Left lobe of liver (tissue), 2 donors: Measurements from ENCODE around the gene TXNDC12. TPM values are rescaled to one million over a fixed set of nuclear protein-coding genes. Genes with fewer than 3 reads are reported as not detected.
"Not testable (repeated sequence)": the region's sequence is repeated elsewhere in the genome, so short reads cannot be mapped to it uniquely, and the experiment has no call there.

Source experiments
- ATAC-seq: fragments of 200-7000 bp; cut with Tn5 transposase; one replicate; pipeline ENCODE4 v1.9.1; 2020; ENCODE audit warnings: mild to moderate bottlenecking, moderate library complexity
- DNase-seq: peaks from one replicate; pipeline ENCODE4 v3.0.0-alpha.2; 2020; ENCODE audit warnings: low spot score
- total RNA-seq: library from RNA; stranded (reverse); gene quantifications from one replicate; pipeline ENCODE4 v1.2.1, GENCODE V29; 2021
- donor health status: DM: no; HTN: no; CAD: no; lungs with moderate emphysema.
- donor health status: DM: no; HTN: yes; CAD: no.

The TXNDC12 gene
- 25.0 TPM for total RNA-seq

DNA sequence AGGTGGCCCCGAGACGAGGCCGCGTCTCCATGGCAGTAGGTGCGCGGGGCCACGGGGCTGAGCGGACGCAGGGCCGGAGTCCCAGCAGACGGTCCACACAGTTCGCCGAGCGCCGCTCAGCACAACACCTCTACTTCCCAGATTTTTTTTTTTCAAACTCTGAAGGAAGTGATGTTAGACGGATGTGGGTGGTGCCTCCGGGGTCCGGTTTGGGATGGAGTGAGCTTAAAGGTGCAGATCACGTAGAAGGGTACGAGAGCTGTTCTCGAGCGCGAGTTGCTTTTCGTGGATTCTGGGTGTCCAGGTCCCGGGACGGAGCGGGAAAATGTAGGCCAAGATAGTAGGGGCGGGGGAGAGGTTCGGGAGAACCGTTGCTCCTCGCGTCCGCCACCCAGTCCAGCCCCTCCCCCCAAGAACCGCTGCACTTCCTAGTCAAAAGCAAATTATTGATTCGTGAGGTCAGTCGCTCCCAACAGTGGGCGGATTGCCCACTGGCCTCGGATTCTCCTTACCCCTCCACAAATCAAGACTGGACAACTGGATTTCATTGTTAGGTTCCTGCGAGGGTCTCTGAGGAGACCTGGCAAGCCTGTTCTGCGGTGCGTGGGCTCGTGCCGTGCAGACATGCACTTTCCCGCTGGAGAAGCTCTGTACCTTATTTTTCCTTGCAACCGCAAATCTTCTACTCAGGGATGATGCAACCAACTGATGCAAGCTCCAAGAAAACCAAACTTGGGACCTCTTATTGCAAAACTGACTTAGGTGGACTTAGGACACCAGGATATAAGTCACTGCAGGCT is at the start of gene TXNDC12:
TXNDC12 (minus strand) TSS at position 126 of the 800 bp plus-strand sequence; CDS start at position 31, 95 bp downstream.
- DNase-seq: peak; percentile 88
- peak; percentile 82 for ATAC-seq

DNA sequence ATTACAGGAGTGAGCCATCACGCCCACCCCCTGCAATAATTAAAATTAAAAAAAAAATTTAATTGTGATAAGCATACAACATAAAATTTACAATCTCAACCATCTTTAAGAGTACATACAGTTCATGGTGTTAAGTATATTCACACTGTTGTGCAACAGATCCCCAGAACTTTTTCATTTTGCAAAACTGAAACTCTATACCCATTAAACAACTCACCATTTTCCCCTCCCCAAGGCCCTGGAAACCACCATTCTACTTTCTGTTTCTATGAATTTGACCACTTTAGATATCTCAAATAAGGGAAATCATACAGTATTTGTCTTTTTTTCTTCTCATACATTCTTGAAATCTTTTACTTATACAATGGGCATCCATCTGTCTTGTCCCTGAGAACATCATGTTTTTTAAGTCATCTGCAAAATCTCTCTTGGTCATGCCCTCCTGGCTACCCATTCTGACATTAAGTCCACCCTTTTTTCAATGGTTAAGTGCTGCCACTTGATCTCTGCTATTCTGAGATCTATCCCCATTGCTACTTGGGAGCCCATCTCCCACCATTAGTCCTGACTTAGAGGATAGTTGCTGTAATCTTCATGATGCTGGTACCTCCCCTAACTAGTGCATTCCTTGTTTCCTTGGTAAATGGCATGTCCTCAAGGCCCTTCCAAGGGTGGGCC is 47.5 kb upstream of the TXNDC12 start:
- ATAC-seq: no peak
- no peak for DNase-seq

DNA sequence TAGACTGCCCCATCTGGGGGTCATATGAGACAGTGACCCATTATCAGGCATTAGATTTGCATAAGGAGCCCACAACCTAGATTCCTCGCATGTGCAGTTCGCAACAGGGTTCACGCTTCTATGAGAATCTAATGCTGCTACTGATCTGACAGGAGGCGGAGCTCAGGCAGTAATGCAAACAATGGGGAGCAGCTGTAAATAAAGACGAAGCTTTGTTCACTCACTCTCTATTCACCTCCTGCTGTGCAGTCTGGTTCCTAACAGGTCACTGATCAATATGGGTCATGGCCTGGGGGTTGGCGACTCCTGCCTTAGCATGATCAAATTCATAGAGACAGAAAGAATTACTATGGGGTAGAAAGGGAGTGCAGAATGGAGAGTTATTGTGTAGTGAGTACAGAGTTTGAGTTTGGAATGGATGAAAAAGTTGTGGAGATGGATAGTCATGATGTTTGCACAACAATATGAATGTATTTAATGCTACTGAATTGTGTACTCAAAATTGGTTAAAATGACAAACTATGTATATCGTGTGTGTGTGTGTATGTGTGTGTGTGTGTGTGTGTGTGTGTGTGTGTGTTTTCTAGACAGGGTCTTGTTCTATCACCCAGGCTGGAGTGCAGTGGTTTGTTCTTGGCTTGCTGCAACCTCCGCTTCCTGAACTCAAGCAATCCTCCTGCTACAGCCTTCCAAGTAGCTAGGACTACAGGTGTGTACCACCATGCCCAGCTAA is 43.3 kb upstream of the TXNDC12 start:
- ATAC-seq: no peak
- DNase-seq: no peak

DNA sequence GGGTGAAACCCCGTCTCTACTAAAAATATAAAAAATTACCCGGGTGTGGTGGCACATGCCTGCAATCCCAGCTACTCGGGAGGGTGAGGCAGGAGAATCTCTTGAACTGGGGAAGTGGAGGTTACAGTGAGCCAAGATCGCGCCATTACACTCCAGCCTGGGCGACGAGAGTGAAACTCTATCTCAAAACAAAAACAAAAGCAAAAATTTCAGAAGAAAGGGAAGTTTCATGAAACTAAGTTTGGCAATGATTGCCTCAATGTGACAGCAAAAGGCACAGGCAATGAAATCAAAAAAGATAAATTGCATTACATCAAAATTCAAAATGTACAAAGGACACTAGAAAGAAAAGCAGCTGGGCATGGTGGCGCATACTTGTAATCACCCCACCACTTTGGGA is 41.2 kb upstream of the TXNDC12 start:
- ATAC-seq (no peak), DNase-seq (no peak)

DNA sequence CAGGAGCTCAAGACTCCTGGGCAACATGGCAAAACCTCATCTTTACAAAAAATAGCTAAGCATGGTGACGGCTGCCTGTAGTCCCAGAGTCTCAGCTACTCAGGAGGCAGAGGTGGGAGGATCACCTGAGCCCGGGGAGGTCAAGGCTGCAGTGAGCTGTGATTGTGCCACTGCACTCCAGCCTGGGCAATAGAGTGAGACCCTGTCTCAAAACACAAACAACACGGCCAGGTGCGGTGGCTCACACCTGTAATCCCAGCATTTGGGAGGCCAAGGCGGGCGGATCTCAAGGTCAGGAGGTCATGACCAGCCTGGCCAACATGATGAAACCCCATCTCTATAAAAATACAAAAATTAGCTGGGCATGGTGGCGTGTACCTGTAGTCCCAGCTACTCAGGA is 39.3 kb upstream of the TXNDC12 start:
- not testable (repeated sequence) for DNase-seq, ATAC-seq

DNA sequence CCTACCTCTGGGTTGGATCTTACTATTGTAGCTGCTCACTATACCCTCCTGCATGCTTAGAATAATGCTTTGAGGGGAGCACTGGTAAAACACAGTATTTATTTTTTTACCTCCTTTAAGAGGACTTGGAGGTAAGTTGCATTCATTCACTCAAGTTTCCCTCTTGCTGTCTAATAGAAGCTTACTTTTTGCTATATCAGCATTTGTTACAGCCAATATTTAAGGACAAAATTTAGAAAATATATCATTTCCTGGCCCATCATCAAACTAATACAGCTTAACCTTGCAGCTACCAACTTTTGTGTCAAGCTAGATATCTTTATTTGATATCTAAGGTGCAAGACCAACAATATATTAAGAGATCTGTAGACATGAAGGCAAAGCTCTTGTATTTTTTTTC is 32.9 kb upstream of the TXNDC12 start:
- not testable (repeated sequence) for ATAC-seq, DNase-seq

DNA sequence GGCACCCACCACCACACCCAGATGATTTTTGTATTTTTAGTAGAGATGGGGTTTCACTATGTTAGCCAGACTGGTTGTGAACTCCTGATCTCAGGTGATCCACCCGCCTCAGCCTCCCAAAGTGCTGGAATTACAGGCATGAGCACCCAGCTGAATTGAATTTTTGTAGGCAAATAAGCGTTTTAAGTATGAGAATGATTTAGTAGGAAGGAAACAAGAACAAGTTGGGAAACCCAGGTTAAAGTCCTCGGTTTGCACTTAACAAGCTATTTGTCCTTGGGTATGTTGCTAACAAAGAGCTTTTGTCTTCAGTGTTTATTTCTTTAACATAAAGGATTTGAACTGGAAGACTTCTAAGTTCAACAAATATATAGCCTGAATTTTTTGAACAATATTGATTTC is 25.0 kb upstream of the TXNDC12 start:
- peak; percentile 73 for ATAC-seq
- no peak for DNase-seq

DNA sequence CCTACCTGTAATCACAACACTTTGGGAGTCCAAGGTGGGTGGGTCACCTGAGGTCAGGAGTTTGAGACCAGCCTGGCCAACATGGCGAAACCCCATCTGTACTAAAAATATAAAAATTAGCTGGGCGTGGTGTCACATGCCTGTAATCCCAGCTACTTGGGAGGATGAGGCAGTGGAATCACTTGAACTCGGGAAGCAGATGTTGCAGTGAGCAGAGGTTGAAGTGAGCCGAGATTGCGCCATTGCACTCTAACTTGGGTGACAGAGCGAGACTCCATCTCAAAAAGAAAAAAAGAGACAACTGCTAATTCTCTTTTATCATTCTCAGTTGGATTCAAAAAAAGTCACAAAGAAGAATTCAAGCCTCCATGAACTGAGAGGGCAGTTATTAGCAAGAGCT is 22.3 kb upstream of the TXNDC12 start:
- not testable (repeated sequence) for DNase-seq, ATAC-seq

DNA sequence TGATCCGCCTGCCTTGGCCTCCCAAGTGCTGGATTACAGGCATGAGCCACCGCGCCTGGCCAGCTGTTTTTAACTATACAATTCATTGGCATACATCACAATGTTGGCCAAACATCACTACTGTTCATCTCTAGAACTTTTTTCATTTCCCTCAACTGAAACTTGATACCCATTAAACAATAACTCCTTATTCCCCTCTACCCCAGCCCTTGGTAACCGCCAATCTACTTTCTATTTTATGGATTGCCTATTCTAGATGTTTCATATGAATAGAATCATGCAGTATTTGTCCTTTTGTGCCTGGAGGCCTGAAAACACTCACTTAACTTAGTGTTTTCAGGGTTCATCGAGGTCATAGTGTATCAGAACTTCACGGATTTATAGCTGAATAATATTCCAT is 17.3 kb upstream of the TXNDC12 start:
- DNase-seq (no peak), ATAC-seq (no peak)

DNA sequence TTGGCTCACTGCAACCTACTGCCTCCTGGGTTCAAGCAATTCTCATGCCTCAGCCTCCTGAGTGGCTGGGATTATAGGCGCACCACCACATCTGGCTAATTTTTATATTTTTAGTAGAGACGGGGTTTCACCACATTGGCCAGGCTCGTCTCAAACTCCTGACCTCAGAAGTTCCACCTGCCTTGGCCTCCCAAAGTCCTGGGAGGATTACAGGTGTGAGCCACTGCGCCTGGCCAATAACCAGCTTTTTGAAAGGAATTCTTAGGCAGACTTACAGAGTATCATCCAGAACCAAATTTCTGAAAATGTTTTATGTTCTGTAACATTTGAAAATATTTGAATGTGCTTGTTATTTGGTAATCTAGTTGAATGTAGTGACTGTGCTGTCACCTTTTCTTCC is 15.7 kb upstream of the TXNDC12 start:
- no peak for DNase-seq
- ATAC-seq: no peak

DNA sequence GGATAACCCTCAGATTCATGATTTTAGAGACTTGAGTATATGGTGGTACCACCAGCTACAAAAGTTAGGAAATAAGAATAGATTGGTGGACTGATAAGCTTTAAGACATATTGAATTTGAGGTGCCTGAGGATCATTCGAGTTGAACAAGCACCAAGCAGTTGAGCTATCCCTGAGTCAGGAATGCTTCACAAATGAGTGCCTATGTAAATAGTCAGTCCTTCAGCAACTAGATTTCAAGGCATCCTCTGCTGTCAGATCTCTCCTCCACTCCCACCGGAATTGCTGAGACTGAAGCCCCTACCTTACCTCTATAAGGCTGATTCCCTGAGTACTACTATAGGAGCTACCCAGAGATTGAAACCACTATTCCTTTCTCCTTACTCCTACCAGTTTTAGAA is 8.2 kb upstream of the TXNDC12 start:
- ATAC-seq (no peak), DNase-seq (no peak)

DNA sequence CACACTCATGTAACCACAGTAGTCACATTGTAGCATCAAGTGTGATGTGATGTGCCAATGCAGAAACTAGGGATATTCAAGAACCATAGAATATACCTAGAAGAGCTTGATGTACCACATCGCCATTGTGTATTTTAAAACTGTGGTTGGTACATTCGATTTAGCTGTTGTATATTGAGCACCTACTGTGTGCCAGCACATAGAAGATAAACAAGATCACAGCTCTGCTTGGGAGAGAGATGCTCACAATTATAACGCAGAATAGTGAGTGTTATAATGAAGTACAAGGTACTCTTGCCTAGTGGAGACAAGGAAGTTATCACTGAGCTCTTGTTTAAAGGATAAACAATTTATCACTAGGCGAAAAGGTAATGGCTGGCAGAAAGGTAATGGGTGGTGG is 5.8 kb upstream of the TXNDC12 start:
- DNase-seq (no peak), ATAC-seq (no peak)

DNA sequence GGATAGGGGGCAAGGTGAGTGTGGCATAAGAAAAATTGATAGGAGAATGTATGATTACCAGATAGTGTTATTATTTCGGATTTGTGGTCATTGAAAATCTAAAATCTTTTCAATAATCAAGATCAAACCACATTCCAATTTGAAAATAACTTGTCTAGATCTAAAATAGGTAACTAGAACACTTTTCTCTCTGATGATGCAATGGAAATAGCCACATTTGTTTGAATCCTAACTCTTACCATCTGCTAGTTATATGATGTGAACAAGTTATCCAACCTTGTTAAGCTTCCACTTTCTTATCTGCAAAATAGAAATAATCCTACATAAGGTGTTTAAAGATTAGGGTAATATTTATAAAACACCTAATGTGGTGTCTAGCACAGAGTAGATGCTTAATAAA is 4.9 kb upstream of the TXNDC12 start:
- ATAC-seq: no peak
- DNase-seq: no peak

DNA sequence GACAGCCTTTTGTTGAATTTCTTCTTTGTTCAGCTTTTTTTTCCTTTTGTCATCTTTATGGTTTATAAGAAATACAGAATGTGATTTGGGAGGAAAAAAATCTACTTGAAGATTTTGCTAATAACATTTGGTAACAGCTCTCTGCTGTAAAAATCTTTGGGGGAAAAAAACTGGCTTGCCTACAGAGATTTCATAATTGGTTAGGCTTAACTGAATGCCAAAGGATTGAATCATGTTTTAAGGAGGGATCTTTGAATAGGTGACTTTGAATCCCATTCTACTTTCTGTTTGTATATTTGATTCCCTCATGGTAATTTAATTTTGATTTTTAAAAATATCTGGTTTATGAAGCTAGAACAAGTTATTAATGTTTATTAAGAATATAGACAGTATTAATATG is 4.3 kb upstream of the TXNDC12 start:
- ATAC-seq: no peak
- no peak for DNase-seq

DNA sequence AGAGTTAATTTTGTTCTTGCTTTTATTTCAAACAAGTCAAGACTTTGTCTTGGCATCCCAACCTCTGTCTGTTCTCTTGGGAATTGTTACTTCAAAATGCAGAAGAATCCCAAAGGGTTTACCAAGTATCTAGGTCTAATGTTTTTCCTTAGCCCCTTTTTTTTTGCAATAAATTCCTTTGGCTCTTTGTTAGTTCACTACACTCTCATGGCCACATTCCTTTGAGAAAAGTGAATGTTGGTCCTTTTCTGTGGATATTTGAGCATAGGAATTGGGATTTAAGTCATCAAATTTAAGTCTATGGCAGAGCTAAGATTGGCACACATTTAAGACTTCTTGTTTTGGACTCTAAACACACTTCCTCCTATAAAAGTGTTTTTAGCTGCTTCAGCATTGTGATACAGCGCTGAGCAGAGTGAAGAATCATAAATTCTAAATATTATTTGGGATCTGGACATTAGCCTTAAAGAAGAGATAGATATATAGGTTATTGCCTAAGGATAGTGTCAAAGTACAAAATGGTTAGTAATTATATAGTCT is 3.0 kb upstream of the TXNDC12 start:
- no peak for ATAC-seq
- DNase-seq: no peak

DNA sequence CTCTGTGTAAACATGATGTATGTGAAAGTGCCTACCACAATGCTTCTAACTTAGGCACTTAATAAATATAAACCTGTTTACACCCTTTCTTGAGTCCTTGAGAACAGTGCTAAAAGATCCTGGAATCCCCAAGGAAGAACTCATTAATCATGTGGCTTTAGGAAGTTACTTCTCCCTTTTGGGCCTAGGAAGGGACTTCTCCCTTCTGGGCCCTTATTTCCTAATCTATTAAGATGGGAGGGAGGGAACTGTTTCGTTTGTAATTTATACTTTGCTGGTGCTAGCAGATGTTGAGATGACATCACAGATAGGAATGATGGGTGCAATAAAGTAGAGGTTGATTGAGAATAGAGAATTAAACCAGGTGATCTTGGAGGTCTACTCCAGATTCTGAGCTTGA is 2.3 kb upstream of the TXNDC12 start:
- no peak for DNase-seq
- ATAC-seq: no peak

DNA sequence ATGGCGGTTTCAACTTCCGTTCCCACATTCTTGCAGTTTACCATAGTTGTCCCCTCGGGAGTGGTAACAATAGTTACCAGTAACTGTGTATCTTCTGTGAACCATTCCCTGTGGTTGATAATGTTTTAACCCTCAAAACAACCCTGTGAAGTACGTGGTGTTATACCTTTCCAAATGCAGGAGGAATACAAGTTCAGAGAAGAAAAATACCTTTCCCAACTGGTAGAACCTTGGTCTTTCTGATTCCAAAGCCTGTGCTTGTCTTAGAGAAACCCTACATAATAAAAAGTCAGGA is 1.9 kb upstream of the TXNDC12 start:
- no peak for DNase-seq

DNA sequence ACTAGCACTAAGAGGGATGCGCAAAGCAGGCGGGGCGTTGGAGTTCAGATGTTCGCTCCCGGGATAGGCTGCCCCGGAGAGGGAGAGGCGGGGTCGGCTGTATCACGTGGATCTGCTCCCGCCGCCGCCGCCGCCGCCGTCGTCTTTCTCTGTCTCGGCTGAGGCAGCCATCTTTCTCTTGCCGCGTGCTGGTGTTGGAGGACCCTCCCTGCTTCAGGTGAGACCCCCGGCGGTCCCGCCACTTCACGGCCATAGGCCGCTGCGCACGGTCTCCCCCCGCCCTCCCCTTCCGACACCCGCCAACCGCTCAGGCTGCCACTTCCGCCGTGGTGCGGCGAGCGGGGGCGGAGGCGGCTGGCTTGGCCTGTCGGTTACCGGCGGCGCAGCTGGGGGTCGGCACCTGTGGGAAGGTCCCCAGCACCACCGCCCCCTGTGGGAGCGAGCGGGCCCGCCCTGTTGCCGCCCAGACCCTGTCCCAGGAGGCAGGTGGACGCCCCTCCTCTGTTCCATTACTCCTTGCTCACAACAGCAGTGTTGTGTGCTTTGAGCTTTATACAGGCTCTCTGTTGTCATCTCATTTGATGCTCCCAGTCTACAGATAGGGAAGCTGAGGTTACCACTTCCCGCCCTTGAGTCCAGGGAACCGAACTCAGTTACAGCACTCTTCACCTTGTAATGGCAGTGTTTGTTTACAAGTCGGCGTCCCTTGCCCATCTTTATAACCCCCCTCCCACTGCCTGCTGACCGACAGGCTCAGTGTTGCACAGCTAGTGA is 1.4 kb upstream of the TXNDC12 start, which contains the start of gene BTF3L4:
BTF3L4 (plus strand) TSS at position 133 of the 774 bp plus-strand sequence. CDS start 3,553 bp downstream, outside the sequence.
- ATAC-seq: peak; percentile 90

More for the DNA sequence above, 1.9 kb upstream of the TXNDC12 start:
- no peak for ATAC-seq

DNA sequence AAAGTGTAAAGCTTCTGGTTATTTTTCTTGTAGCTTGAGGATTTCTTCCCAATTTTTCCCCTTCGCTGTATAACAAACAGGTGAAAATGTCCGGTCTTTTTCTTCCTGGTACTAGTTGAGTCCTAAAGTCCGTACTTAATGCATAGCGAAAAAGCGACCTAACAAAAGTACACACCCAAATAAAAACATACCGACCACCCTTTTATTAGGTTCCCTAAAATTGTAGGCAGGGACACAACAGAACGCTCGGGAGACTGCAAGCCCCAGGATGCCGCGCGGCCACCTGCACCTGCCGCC is 823 bp upstream of the TXNDC12 start:
- ATAC-seq (no peak), DNase-seq (no peak)

More for the DNA sequence above, 1.4 kb upstream of the TXNDC12 start, which contains the start of gene BTF3L4:
- DNase-seq: peak; percentile 95

DNA sequence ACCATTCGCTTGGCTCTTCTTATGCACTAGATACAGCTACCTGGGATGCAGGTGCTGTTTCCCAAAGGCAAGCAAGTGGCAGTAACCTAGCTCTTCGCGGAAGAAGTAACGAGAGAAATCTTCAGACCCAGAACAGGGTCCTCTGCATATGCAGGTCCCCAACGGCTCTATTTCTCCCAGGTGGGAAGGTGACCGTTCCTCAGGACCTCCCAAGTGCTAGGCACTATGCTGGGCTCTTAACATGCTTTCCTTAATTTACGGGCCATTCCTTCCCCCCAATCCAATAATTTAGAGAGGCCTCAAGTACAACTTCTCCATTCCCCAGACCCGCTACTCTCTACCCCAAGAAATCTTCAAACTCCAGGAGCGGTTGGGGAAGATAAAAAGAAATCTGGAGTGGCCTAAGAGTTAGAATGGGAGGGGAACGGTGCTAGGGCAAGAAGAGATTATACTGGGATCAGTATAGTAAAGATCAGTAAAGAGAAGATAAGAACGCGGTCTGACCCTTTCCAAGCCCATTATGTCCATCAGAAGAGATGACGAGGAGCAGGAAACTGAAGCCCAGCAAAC is 410 bp downstream of the TXNDC12 start:
- no peak for DNase-seq

More for the DNA sequence above, 410 bp downstream of the TXNDC12 start:
- ATAC-seq: no peak
